B cell (primary cell): ENCODE data around the gene HSCB. TPM values are rescaled to one million over a fixed set of nuclear protein-coding genes. Genes with fewer than 3 reads are reported as not detected.

Experiments
- ATAC-seq: fragments of 200-7000 bp; cut with Tn5 transposase; one replicate; pipeline ENCODE4 v1.10.0; 2021; ENCODE audit warnings: low read depth, mild to moderate bottlenecking, moderate number of reproducible peaks, moderate library complexity
- CTCF ChIA-PET: fragments of 350-600 bp; sonication (Branson Sonifier 250); formaldehyde crosslinking; loops from one replicate; lab custom pipeline; 2021; ENCODE audit warnings: antibody characterized with exemption, inconsistent platforms; lab: Charles Lee
- POLR2A ChIA-PET: fragments of 350-600 bp; sonication (Branson Sonifier 250); formaldehyde crosslinking; loops from one replicate; lab custom pipeline; 2021; ENCODE audit warnings: antibody characterized with exemption; lab: Charles Lee
- DNase-seq: peaks from one replicate; pipeline ENCODE4 v3.0.0; 2013
- H2AFZ ChIP-seq: 2 replicates; pipeline ENCODE4 v1.6.1; 2012; ENCODE audit warnings: mild to moderate bottlenecking, low read depth, low read length; ENCODE audit not compliant: insufficient read depth, poor library complexity, severe bottlenecking
- H3K27ac ChIP-seq, 2 donors: 1 replicate in 1 of 2; 2 replicates in 1 of 2; pipeline ENCODE4 v1.5.1; 2012 to 2013; ENCODE audit warnings: low read length in 2 of 2, mild to moderate bottlenecking in 2 of 2, moderate library complexity in 1 of 2
- H3K27me3 ChIP-seq, 4 experiments: fragments of 200-600 bp in 1 of 4; sonication (generic) in 1 of 4; replicated peaks in 1 of 4; 1 replicate in 2 of 4; 2 replicates in 2 of 4; pipeline versions ENCODE4 v1.6.1 to v1.7.0; 2013 to 2016; ENCODE audit warnings: low read length in 3 of 4, mild to moderate bottlenecking in 2 of 4, mixed read lengths in 1 of 4, moderate library complexity in 1 of 4; ENCODE audit not compliant: insufficient read depth in 4 of 4, control insufficient read depth in 3 of 4; ENCODE audit errors: control extremely low read depth in 1 of 4
- H3K36me3 ChIP-seq, 2 experiments: replicated peaks in 1 of 2; 1 replicate in 1 of 2; 2 replicates in 1 of 2; pipeline versions ENCODE4 v1.6.1 to v1.7.1; 2013; ENCODE audit warnings: low read length in 1 of 2; ENCODE audit not compliant: insufficient read depth in 2 of 2, control insufficient read depth in 1 of 2; ENCODE audit errors: control extremely low read depth in 1 of 2, extremely low read depth in 1 of 2
- H3K4me1 ChIP-seq, 2 donors: fragments of 200-600 bp in 1 of 2; sonication (generic) in 1 of 2; 1 replicate in 1 of 2; 2 replicates in 1 of 2; pipeline versions ENCODE4 v1.5.1 to v1.6.1; 2013 to 2017; ENCODE audit warnings: low read length in 2 of 2; ENCODE audit not compliant: control insufficient read depth in 2 of 2, insufficient read depth in 2 of 2
- H3K4me2 ChIP-seq: replicated peaks from 2 replicates; pipeline ENCODE3; 2012; ENCODE audit warnings: mild to moderate bottlenecking, low read depth, low read length; ENCODE audit not compliant: poor library complexity, severe bottlenecking
- H3K4me3 ChIP-seq, 5 experiments: fragments of 200-600 bp in 1 of 5; sonication (generic) in 1 of 5; 1 replicate in 3 of 5; 2 replicates in 2 of 5; pipeline versions ENCODE4 v1.5.1 to v1.7.0; 2011 to 2016; ENCODE audit warnings: low read length in 4 of 5, mild to moderate bottlenecking in 4 of 5, low read depth in 2 of 5, control low read depth in 1 of 5, moderate library complexity in 1 of 5; ENCODE audit not compliant: insufficient read depth in 1 of 5; ENCODE audit errors: control extremely low read depth in 1 of 5, extremely low read depth in 1 of 5
- H3K79me2 ChIP-seq: fragments of 200-600 bp; sonication (generic); one replicate; pipeline ENCODE4 v1.6.0; 2016; ENCODE audit warnings: low read length; ENCODE audit not compliant: control insufficient read depth, insufficient read depth
- H3K9ac ChIP-seq: fragments of 200-600 bp; sonication (generic); 2 replicates; pipeline ENCODE4 v1.6.1; 2017; ENCODE audit warnings: mild to moderate bottlenecking, low read length, moderate library complexity
- H3K9me3 ChIP-seq, 3 donors: one replicate each; pipeline versions ENCODE4 v1.6.1 to v1.7.1; 2013; ENCODE audit warnings: low read length in 2 of 3; ENCODE audit not compliant: control insufficient read depth in 2 of 3, insufficient read depth in 1 of 3; ENCODE audit errors: control extremely low read depth in 1 of 3
- H4K20me1 ChIP-seq: 2 replicates; pipeline ENCODE4 v1.6.0; 2012; ENCODE audit warnings: mild to moderate bottlenecking, low read length; ENCODE audit not compliant: insufficient read depth, control insufficient read depth, poor library complexity, severe bottlenecking
- H3K27ac Mint-ChIP-seq: one replicate; pipeline ENCODE4 v1.8.0; 2021; ENCODE audit warnings: mixed read lengths
- H3K27me3 Mint-ChIP-seq: one replicate; pipeline ENCODE4 v1.8.0; 2021; ENCODE audit warnings: mixed read lengths
- H3K4me1 Mint-ChIP-seq: one replicate; pipeline ENCODE4 v1.8.0; 2021; ENCODE audit warnings: mixed read lengths
- H3K4me3 Mint-ChIP-seq: one replicate; pipeline ENCODE4 v1.8.0; 2021; ENCODE audit warnings: mixed read lengths
- H3K9me3 Mint-ChIP-seq: one replicate; pipeline ENCODE4 v1.8.0; 2022; ENCODE audit warnings: mixed read lengths; ENCODE audit not compliant: insufficient read depth
- EZH2 ChIP-seq: IDR thresholded peaks from 2 replicates; pipeline ENCODE4 v1.6.1; 2012; ENCODE audit warnings: borderline replicate concordance, low read depth, mild to moderate bottlenecking, moderate library complexity, low read length; ENCODE audit not compliant: insufficient read depth, poor library complexity, severe bottlenecking
- WGBS: methylation state at CpG from one replicate; pipeline ENCODE4 v1.1.5; 2013; ENCODE audit warnings: missing lambda C conversion rate; ENCODE audit not compliant: insufficient coverage; 5-methylcytosine and 5-hydroxymethylcytosine counted together
- intact Hi-C: fragments of 100-400 bp; cut with micrococcal nuclease; formaldehyde crosslinking; loops from one replicate; pipeline ENCODE4 v1.10.0; 2022
- polyA plus RNA-seq: library from polyadenylated mRNA; depleted of rRNA; stranded (reverse); fragments of >200 nt; gene quantifications from 2 replicates; pipeline ENCODE4 v1.2.3, GENCODE V29; 2012
- total RNA-seq, 2 donors: library from RNA; stranded (reverse); fragments of 120-200 nt in 1 of 2; gene quantifications; 1 replicate in 1 of 2; 2 replicates in 1 of 2; pipeline versions ENCODE4 v1.2.3 to v1.2.4, GENCODE V29; 2013 to 2022
- TF ChIP-seq, protein P1 (sequence below): fragments of 200-600 bp; IDR thresholded peaks from one replicate; pipeline ENCODE4 v1.8.0; 2022; ENCODE audit warnings: antibody characterized with exemption, mild to moderate bottlenecking

The HSCB gene
- total and polyA plus RNA-seq, 2 donors (not counting 1 experiment from before 2014, with no cell fraction given), result 12.8 to 18.3 TPM

- Mint-ChIP-seq H3K4me1 (peaks cover 10% of the 10 kb centered on the region), H3K27ac (no peak overlapping the region), H3K4me3 (no peak overlapping the region), H3K27me3 (no peaks in the 10 kb centered on the region), H3K9me3 (no peaks in the 10 kb centered on the region)
- Histone ChIP-seq H3K9me3 (no peaks in the 10 kb centered on the region), H3K4me3 (no peak overlapping the region), H2AFZ (no peak overlapping the region), H3K27me3 (no peaks in the 10 kb centered on the region), H3K36me3 (peaks cover 0 to 2% of the 10 kb centered on the region in 2 experiments), H3K27ac (no peak overlapping the region), H3K79me2 (peaks cover 15% of the 10 kb centered on the region), H3K4me2 (no peak overlapping the region), H3K9ac (no peak overlapping the region), H3K4me1 (peaks cover 13 to 18% of the 10 kb centered on the region in 2 donors), H4K20me1 (peaks cover 15% of the 10 kb centered on the region)
- intact Hi-C loops, result no loop called here
- over 99% methylated on average over 13 of the region's 14 CpGs for WGBS
- DNase-seq, result no peak
- ChIA-PET CTCF (interaction anchor here (0.7 kb wide), 1 partner anchor 8 kb away, joined by 3 read pairs; no protein-coding TSS in a partner anchor), POLR2A (no interaction called here)
- TF ChIP-seq, protein P1, sequence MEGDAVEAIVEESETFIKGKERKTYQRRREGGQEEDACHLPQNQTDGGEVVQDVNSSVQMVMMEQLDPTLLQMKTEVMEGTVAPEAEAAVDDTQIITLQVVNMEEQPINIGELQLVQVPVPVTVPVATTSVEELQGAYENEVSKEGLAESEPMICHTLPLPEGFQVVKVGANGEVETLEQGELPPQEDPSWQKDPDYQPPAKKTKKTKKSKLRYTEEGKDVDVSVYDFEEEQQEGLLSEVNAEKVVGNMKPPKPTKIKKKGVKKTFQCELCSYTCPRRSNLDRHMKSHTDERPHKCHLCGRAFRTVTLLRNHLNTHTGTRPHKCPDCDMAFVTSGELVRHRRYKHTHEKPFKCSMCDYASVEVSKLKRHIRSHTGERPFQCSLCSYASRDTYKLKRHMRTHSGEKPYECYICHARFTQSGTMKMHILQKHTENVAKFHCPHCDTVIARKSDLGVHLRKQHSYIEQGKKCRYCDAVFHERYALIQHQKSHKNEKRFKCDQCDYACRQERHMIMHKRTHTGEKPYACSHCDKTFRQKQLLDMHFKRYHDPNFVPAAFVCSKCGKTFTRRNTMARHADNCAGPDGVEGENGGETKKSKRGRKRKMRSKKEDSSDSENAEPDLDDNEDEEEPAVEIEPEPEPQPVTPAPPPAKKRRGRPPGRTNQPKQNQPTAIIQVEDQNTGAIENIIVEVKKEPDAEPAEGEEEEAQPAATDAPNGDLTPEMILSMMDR, result no peak
- TF ChIP-seq EZH2, result no peak
- ATAC-seq, result no peak
Measured at GRCh38 chr22:28769394-28770085, 27.7 kb downstream of the HSCB start.

- ChIA-PET CTCF (interaction anchor here (1.2 kb wide), 1 partner anchor 15 kb away, joined by 4 read pairs; no protein-coding TSS in a partner anchor), POLR2A (no interaction called here)
- Histone ChIP-seq H3K9ac (no peak overlapping the region), H3K27me3 (no peaks in the 10 kb centered on the region), H3K9me3 (no peaks in the 10 kb centered on the region), H3K4me3 (no peak overlapping the region), H3K4me2 (no peak overlapping the region), H2AFZ (no peak overlapping the region), H3K79me2 (peaks cover 33% of the 10 kb centered on the region), H3K27ac (no peak overlapping the region), H3K36me3 (peaks cover 3 to 12% of the 10 kb centered on the region in 2 experiments), H3K4me1 (peaks cover 19 to 24% of the 10 kb centered on the region in 2 donors), H4K20me1 (peaks cover 32% of the 10 kb centered on the region)
- Mint-ChIP-seq H3K27me3 (no peaks in the 10 kb centered on the region), H3K9me3 (no peaks in the 10 kb centered on the region), H3K4me1 (peaks cover 19% of the 10 kb centered on the region), H3K27ac (peak overlapping the region; percentile 71), H3K4me3 (peak overlapping the region; percentile 17)
- ATAC-seq, result no peak
- WGBS, result 82% methylated on average over 1 of the region's 5 CpGs
- intact Hi-C loops, result no loop called here
- no peak for DNase-seq
- no peak for TF ChIP-seq EZH2
- TF ChIP-seq, protein P1, result no peak
Measured at GRCh38 chr22:28771195-28771791, 29.5 kb downstream of the HSCB start.
